GM19023 (cell line): ENCODE results near the gene ZFAND3.

Experiments
- ATAC-seq: cut with Tn5 transposase; IDR thresholded peaks from one replicate; pipeline ENCODE4 v1.9.1; 2021; ENCODE audit warnings: mild to moderate bottlenecking, moderate library complexity; ENCODE audit not compliant: unreplicated experiment

The ZFAND3 gene

GRCh38 chr6:38068854-38069590, 249.5 kb downstream of the ZFAND3 start:
- no peak for ATAC-seq

- no peak for ATAC-seq
These were observed 258.0 kb downstream of the ZFAND3 start for GRCh38 chr6:38077488-38078030.

GRCh38 chr6:38078671-38079070, 259.1 kb downstream of the ZFAND3 start:
- no peak for ATAC-seq

- ATAC-seq = no peak
These were observed 259.6 kb downstream of the ZFAND3 start for GRCh38 chr6:38079107-38079506.

- ATAC-seq = no peak
These were observed 260.0 kb downstream of the ZFAND3 start for GRCh38 chr6:38079537-38079936.

GRCh38 chr6:38080360-38080759, 260.8 kb downstream of the ZFAND3 start:
- no peak for ATAC-seq

- ATAC-seq = no peak
These were observed 261.4 kb downstream of the ZFAND3 start for GRCh38 chr6:38080889-38081288.

- no peak for ATAC-seq
These were observed 265.5 kb downstream of the ZFAND3 start for GRCh38 chr6:38085031-38085430.

- no peak for ATAC-seq
These were observed 266.8 kb downstream of the ZFAND3 start for GRCh38 chr6:38086346-38086745.

- no peak for ATAC-seq
These were observed 268.5 kb downstream of the ZFAND3 start for GRCh38 chr6:38088010-38088409.

- no peak for ATAC-seq
These were observed 269.3 kb downstream of the ZFAND3 start for GRCh38 chr6:38088829-38089228.

GRCh38 chr6:38091613-38092012, 272.1 kb downstream of the ZFAND3 start:
- ATAC-seq = no peak

- ATAC-seq = no peak
These were observed 272.9 kb downstream of the ZFAND3 start for GRCh38 chr6:38092465-38092864.

- no peak for ATAC-seq
These were observed 273.4 kb downstream of the ZFAND3 start for GRCh38 chr6:38092964-38093363.

GRCh38 chr6:38095054-38095453, 275.5 kb downstream of the ZFAND3 start:
- ATAC-seq = no peak

GRCh38 chr6:38099221-38099620, 279.7 kb downstream of the ZFAND3 start:
- ATAC-seq = no peak

- no peak for ATAC-seq
These were observed 280.9 kb downstream of the ZFAND3 start for GRCh38 chr6:38100380-38100779.

GRCh38 chr6:38103921-38104320, 284.4 kb downstream of the ZFAND3 start:
- ATAC-seq = no peak

- ATAC-seq = no peak
These were observed 285.5 kb downstream of the ZFAND3 start for GRCh38 chr6:38105066-38105465.

- no peak for ATAC-seq
These were observed 287.5 kb downstream of the ZFAND3 start for GRCh38 chr6:38107073-38107472.

- no peak for ATAC-seq
These were observed 291.0 kb downstream of the ZFAND3 start for GRCh38 chr6:38110481-38110971.

- no peak for ATAC-seq
These were observed 292.7 kb downstream of the ZFAND3 start for GRCh38 chr6:38112181-38112580.
